Embryonic facial prominence (tissue), 1 donor: ENCODE results near the gene CSNK1G1.
"Not testable (repeated sequence)": the region's sequence is repeated elsewhere in the genome, so short reads cannot be mapped to it uniquely, and the experiment has no call there.

Experiments
- DNase-seq: peaks from one replicate; pipeline ENCODE4 v3.0.0-alpha.2; 2016; ENCODE audit errors: extremely low spot score

Gene CSNK1G1

GRCh38 chr15:64355944-64356709 lies at the start of gene CSNK1G1:
CSNK1G1 (minus strand) TSS chr15:64356173; CDS start chr15:64300499, 55,674 bp downstream.
- DNase-seq, result peak; percentile 96

DNA sequence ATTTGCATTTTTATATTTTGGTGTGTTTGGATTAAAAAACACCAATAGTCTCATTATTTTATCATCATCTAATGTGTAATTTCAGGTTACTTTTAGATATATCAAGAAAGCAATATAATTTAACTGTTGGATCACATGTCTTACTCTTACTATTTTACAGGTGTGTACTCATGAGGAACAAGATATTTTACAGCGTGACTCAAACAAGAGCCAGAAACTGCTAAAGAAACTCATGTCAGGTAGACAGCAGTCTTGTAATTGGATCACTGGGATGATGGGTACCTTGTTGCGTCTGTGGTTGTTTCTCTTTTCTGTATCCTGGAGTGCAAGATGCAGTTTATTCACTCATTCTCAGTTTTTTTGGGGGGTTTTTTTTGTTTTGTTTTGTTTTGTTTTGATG lies 44.6 kb upstream of the CSNK1G1 start:
- no peak for DNase-seq

GRCh38 chr15:64398575-64398974 lies 42.6 kb upstream of the CSNK1G1 start:
- DNase-seq, result no peak

DNA sequence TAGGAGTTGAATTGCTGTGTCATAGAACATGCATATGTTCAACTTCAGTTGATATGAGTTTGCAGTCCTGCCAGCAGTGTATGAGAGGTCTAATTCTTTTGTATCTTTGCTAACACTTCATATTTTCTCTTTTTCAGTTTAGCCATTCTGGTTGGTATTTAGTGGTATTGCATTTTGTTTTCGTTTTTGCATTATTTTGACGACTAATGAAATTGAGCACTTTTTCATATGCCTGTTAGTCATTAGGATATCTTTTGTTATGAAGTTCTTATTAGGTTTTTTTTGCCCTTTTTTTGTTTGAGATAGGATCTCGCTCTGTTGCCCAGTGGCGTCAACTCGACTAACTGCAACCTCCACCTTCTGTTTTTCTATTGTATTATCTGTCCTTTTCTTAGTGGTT lies 40.8 kb upstream of the CSNK1G1 start:
- DNase-seq, result no peak

DNA sequence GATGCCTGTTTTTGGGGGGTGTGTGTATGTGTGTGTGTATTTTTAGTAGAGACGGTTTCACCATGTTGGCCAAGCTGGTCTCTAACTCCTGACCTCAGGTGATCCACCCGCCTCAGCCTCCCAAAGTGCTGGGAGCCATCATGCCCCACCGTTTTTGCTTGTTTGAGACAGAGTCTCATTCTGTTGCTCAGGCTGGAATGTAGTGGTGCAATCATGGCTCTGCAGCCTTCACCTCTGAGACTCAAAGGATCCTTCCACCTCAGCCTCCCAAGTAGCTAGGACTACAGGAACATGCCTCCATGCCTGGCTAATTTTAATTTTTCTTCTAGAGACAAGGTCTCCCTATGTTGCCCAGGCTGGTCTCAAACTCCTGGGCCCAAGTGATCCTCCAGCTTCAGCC lies 36.5 kb upstream of the CSNK1G1 start:
- DNase-seq, result not testable (repeated sequence)

DNA sequence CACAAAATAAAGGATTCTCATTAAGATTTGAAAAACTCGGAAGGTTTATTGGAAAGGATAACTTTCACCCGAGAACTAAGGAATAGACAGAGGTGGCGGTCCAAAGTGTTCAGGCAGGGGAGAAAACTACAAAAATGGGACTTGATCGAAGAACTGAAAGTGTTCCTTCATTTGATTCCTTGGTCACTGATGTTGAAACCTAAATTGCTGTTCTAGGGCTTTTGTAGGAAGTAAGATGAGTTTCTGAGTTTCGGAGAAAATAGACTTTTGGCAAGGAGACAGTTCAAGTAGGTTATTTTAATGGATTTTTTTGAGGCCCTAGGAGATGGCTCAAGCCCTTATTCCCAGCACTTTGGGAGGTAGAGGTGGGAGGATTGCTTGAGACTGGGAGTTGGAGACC lies 33.1 kb upstream of the CSNK1G1 start:
- no peak for DNase-seq

GRCh38 chr15:64387562-64388168 lies 31.7 kb upstream of the CSNK1G1 start, which contains the start of gene TRIP4:
TRIP4 (plus strand) TSS chr15:64387836; CDS start chr15:64387864, 28 bp downstream.
- DNase-seq, result peak; percentile 94

DNA sequence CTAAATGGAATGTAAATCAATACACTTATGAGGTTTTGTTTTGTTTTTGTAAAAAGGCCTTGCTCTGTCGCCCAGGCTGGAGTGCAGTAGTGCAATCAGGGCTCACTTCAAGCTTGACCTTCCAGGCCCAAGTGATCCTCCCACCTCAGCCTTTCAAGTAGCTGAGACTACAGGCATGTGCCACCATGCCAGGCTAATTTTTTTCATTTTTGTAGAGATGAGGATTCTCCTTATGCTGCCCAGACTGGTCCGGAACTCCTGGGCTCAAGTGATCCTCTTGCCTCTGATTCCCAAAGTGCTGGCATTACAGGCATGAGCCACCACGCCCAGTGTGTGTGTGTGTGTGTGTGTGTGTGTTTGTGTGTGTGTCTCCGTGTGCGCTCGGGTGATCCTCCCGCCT lies 30.3 kb upstream of the CSNK1G1 start:
- DNase-seq, result no peak

DNA sequence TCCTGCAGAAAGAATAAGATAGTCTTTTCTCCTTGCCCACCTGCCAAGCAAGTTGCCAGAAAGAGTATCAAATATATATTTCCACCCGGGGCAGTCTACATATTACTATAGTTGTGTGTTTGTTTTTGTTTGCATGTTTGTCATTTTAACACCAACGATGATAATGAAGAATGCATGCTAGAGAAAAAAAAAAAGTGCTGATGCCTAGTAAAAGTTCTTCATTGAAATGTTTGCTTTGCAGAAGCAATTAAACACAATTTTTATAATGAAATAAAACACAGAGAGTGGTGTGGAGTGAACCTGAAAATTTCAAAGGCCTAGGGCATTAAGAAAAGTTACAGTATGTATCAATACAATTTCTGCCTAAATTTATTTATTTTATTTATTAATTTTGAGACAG lies 27.8 kb upstream of the CSNK1G1 start:
- DNase-seq, result no peak

- DNase-seq, result peak; percentile 86
Measured at GRCh38 chr15:64381000-64381751, 25.2 kb upstream of the CSNK1G1 start, which contains the start of gene PCLAF. PCLAF (minus strand) TSS chr15:64381441; CDS start chr15:64381371, 70 bp downstream.

DNA sequence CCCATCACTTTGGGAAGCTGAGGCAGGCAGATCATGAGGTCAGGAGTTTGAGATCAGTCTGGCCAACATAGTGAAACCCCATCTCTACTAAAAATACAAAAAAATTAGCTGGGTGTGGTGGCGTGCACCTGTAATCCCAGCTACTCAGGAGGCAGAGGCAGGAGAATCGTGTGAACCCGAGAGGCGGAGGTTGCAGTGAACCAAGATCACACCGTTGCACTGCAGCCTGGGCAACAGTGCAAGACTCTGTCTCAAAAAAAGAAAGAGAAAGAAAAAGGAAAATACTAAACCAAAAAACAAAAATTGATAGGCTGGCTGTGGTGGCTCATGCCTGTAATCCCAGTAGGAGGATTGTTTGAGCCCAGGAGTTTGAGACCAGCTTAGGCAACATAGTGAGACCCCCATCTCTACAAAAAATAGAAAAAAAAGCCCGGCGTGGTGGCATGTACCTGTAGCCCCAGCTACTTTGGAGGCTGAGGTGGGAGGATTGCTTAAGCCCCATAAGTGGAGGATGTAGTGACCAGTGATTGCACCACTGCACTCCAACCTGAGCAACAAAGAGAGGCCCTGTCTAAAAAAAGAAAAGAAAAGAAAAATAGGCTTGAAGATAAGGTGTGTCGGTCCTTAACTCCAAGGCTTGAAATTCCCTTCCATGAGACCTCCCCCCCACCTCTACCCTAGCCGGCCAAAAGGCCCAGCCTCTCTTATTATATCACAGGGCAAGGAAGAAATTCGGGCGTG lies 24.3 kb upstream of the CSNK1G1 start:
- not testable (repeated sequence) for DNase-seq

DNA sequence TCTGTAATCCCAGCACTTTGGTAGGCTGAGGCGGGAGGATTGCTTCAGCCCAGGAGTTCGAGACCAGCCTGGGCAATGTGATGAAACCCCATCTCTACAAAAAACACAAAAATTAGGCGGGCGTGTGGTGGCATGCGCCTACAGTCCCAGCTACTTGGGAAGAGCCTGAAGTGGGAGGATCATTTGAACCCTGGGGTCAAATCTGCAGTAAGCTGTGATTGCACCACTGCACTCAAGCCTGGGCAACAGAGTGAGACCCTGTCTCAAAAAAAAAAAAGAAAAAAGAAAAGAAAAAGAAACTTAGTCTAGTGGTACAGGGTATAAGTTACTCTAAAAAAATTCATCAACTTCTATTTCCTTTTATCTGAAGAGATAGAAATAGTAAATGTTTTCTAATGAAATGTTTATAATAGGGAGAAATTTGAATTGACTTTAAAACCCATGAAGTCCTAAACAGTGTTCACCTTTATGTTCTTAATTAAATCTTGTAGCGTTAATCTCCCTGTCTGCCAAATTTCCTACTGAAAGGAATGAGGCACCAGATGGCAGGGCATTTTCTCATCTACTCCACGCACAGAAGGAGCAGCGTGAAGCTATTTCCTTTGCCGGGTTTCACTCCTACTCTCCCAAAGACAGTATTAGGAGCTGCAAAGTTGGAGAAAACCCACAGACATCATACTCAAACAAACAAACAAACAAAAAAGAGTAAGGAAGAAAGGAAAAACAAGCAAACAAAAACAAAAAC lies 23.4 kb upstream of the CSNK1G1 start:
- no peak for DNase-seq

GRCh38 chr15:64373360-64373759 lies 17.4 kb upstream of the CSNK1G1 start:
- no peak for DNase-seq

GRCh38 chr15:64371383-64371782 lies 15.4 kb upstream of the CSNK1G1 start:
- not testable (repeated sequence) for DNase-seq

DNA sequence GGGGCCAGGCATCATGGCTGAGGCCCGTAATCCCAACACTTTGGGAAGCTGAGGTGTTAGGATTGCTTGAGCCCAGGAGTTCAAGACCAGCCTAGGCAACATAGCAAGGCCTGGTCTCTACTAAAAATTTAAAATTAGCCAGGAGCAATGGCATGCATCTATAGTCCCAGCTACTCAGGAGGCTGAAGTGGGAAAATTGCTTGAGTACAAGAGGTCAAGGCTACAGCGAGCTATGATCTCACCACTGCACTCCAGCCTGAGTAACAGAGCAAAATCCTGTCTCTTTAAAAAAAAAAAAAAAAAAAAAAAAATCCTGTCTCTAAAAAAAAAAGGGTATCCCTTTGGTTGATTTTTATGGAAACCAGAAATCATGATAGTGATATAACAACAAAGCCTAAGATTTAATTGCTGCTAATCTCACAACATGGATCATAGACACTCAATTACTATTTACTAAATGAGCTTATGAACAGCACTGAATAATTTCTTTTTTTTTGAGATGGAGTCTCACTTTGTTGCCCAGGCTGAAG lies 13.2 kb upstream of the CSNK1G1 start:
- no peak for DNase-seq

- no peak for DNase-seq
Measured at GRCh38 chr15:64361259-64361658, 5.3 kb upstream of the CSNK1G1 start.

GRCh38 chr15:64356710-64357040 lies 702 bp upstream of the CSNK1G1 start:
- no peak for DNase-seq

GRCh38 chr15:64355348-64355943 lies 527 bp downstream of the CSNK1G1 start:
- no peak for DNase-seq

DNA sequence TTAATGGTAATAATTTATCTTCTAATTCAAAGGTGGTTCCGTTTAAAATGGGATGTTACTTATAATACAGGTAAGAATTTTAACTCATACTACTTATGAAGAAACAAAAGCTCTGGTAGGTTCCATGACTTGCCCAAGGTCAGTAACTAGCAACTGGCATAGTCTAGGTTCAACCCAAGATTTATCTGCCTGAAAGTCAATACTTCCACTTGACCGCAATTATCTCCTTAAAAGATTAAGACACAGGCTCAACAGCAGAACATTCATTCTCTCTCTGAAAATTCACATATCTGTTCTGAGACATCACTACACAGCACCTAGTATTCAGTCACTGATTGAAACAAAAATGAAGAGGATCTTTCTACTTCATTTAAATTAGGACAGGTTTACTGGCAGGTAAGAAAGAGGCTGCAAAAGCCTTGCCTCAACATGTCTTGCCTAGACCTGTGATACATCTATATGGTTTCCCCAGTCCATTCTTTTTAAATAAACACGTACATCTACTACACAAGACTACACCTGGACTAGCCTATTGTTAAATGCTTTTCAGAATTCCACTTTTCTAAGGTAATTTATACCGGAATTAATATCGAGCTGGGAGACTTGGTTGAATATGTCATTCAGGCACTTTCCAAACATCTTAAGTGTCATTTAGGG lies 1.2 kb downstream of the CSNK1G1 start:
- no peak for DNase-seq

DNA sequence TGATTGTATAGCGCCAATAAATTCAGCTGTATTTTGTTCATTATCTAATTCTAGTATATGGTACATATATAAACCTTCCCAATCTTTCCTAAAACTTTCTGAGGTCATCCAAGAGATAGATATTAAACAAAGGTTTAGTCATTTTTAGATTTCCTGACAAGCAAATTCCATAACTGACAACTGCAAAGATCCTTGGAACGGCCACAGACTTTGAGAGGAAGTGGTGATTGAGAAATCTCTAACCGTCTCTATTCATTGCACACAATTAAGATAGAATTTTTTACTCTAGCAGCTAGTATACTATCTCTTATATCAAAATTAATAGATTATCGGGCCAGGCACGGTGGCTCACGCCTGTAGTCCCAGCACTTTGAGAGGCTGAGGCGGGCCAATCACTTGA lies 4.7 kb downstream of the CSNK1G1 start:
- no peak for DNase-seq
